Prostate gland (tissue), 2 donors: ENCODE measurements around the gene TRIM28.

ENCODE experiments used
- POLR2A ChIP-seq: fragments of 450-650 bp; IDR thresholded peaks from one replicate; pipeline ENCODE4 v1.6.1; 2016; ENCODE audit warnings: antibody characterized with exemption, mild to moderate bottlenecking
- TF ChIP-seq, protein P1 (sequence below), 4 experiments: fragments of 200-600 bp in 2 of 4; fragments of 450-650 bp in 2 of 4; sonication (generic) in 2 of 4; IDR thresholded peaks; 1 replicate in 3 of 4; 2 replicates in 1 of 4; pipeline ENCODE4 v1.5.1; 2016 to 2019; ENCODE audit warnings: antibody characterized with exemption in 4 of 4, mild to moderate bottlenecking in 2 of 4, moderate library complexity in 2 of 4

DNA sequence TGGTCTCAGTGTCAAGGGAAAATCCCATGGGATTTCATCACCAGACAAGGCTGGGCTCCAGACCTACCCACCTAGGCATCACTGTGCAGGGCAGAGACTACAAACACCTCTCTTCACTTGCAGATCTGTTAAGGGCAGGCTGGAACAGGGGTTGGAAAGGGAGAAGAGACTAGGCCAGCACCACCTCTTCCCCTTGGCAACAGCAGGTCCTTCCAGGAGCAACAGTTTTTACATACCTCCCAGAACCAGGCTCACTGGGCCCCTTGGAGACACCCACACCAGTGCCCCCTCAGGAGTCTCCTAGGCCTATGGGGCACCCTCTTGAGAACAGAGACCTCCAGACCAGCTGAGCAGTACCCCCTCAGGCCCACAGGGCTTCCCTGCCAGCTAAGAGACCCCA lies 17.1 kb downstream of the TRIM28 start:
- TF ChIP-seq, protein P1, sequence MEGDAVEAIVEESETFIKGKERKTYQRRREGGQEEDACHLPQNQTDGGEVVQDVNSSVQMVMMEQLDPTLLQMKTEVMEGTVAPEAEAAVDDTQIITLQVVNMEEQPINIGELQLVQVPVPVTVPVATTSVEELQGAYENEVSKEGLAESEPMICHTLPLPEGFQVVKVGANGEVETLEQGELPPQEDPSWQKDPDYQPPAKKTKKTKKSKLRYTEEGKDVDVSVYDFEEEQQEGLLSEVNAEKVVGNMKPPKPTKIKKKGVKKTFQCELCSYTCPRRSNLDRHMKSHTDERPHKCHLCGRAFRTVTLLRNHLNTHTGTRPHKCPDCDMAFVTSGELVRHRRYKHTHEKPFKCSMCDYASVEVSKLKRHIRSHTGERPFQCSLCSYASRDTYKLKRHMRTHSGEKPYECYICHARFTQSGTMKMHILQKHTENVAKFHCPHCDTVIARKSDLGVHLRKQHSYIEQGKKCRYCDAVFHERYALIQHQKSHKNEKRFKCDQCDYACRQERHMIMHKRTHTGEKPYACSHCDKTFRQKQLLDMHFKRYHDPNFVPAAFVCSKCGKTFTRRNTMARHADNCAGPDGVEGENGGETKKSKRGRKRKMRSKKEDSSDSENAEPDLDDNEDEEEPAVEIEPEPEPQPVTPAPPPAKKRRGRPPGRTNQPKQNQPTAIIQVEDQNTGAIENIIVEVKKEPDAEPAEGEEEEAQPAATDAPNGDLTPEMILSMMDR (IDR thresholded peaks at IDR 0.05): no peak
- no peak for TF ChIP-seq POLR2A
